SK-N-SH (cell line): ENCODE measurements around the gene AGTR1.

Experiments
- CTCF ChIP-seq: fragments of 200-600 bp; sonication (generic); IDR thresholded peaks from 2 replicates; pipeline ENCODE4 v1.6.1; 2017; ENCODE audit warnings: antibody characterized with exemption, mild to moderate bottlenecking, moderate library complexity
- EP300 ChIP-seq, 2 experiments: IDR thresholded peaks; 2 replicates each; pipeline versions ENCODE4 v1.4.0 to v1.6.1; 2012; ENCODE audit warnings: borderline replicate concordance in 1 of 2, low read depth in 1 of 2, low read length in 1 of 2
- FOXM1 ChIP-seq: IDR thresholded peaks from 2 replicates; pipeline ENCODE4 v1.4.0; 2012; ENCODE audit warnings: low read depth, mild to moderate bottlenecking
- NFIC ChIP-seq: IDR thresholded peaks from 2 replicates; pipeline ENCODE4 v1.4.0; 2012; ENCODE audit warnings: borderline replicate concordance
- POLR2AphosphoS5 ChIP-seq: IDR thresholded peaks from 2 replicates; pipeline ENCODE4 v1.6.1; 2012; ENCODE audit warnings: low read depth, low read length
- RAD21 ChIP-seq: IDR thresholded peaks from 2 replicates; pipeline ENCODE4 v1.6.1; 2012; ENCODE audit warnings: mild to moderate bottlenecking, low read length
- RCOR1 ChIP-seq: fragments of 150-350 bp; IDR thresholded peaks from 2 replicates; pipeline ENCODE4 v1.6.1; 2017; ENCODE audit warnings: antibody characterized with exemption, low read length
- SIN3A ChIP-seq: IDR thresholded peaks from 2 replicates; pipeline ENCODE4 v1.6.1; 2012; ENCODE audit warnings: low read depth, mild to moderate bottlenecking, low read length, moderate library complexity, borderline replicate concordance
- TEAD4 ChIP-seq: IDR thresholded peaks from 2 replicates; pipeline ENCODE4 v1.4.0; 2012; ENCODE audit warnings: mild to moderate bottlenecking, borderline replicate concordance; ENCODE audit not compliant: insufficient read depth
- USF2 ChIP-seq: fragments of 150-350 bp; IDR thresholded peaks from 2 replicates; pipeline ENCODE4 v1.6.1; 2017; ENCODE audit warnings: antibody characterized with exemption, low read length, low read depth, borderline replicate concordance
- YY1 ChIP-seq: IDR thresholded peaks from 2 replicates; pipeline ENCODE4 v1.4.0; 2012; ENCODE audit warnings: low read depth, mild to moderate bottlenecking
- ZBTB33 ChIP-seq: IDR thresholded peaks from 2 replicates; pipeline ENCODE4 v1.4.0; 2012; ENCODE audit warnings: low read depth, borderline replicate concordance

- TF ChIP-seq EP300 (IDR thresholded peaks at IDR 0.05; ENCODE audit: borderline replicate concordance in 1 of 2, low read depth in 1 of 2, low read length in 1 of 2) (no peak), CTCF (no peak), YY1 (no peak), RAD21 (no peak), POLR2AphosphoS5 (no peak), TEAD4 (no peak), FOXM1 (no peak), USF2 (no peak), RCOR1 (no peak), SIN3A (no peak), ZBTB33 (no peak), NFIC (no peak)
These were observed 94.8 kb downstream of the AGTR1 start for GRCh38 chr3:148792516-148792915.
